Lower leg skin (tissue), 4 donors: ENCODE results near the gene ENPP5. TPM values are rescaled to one million over a fixed set of nuclear protein-coding genes. Genes with fewer than 3 reads are reported as not detected.
"Not testable (repeated sequence)": the region's sequence is repeated elsewhere in the genome, so short reads cannot be mapped to it uniquely, and the experiment has no call there.

Experiments used
- DNase-seq, 2 donors: peaks; one replicate each; pipeline ENCODE4 v3.0.0-alpha.2; 2019; ENCODE audit warnings: low spot score in 2 of 2
- H3K4me3 ChIP-seq: fragments of 200-600 bp; sonication (generic); 2 replicates; pipeline ENCODE4 v1.5.1; 2017; ENCODE audit warnings: mild to moderate bottlenecking, low read depth; ENCODE audit not compliant: poor library complexity, severe bottlenecking
- CTCF ChIP-seq, 3 donors: fragments of 450-650 bp; IDR thresholded peaks; one replicate each; pipeline ENCODE4 v1.5.1; 2016; ENCODE audit warnings: antibody characterized with exemption in 3 of 3, mild to moderate bottlenecking in 3 of 3, moderate library complexity in 2 of 3
- POLR2A ChIP-seq, 2 donors: fragments of 450-650 bp; IDR thresholded peaks; one replicate each; pipeline ENCODE4 v1.6.1; 2016 to 2017; ENCODE audit warnings: antibody characterized with exemption in 2 of 2, mild to moderate bottlenecking in 1 of 2, moderate library complexity in 1 of 2
- WGBS, 2 donors: methylation state at CpG; one replicate each; pipeline ENCODE4 v1.1.5; 2018; 5-methylcytosine and 5-hydroxymethylcytosine counted together
- intact Hi-C: fragments of 100-400 bp; cut with DNase I; formaldehyde crosslinking; loops from one replicate; pipeline ENCODE4 v1.15.0; 2023; ENCODE audit warnings: low total_unique reads
- total RNA-seq, 4 donors: library from RNA; depleted of rRNA; stranded (reverse); fragments of >200 nt; gene quantifications; one replicate each; pipeline ENCODE4 v1.1.0, GENCODE V29; 2016

ENPP5 gene
- total RNA-seq, 4 donors from 2014 or later: 0.34 to 4.9 (median 2.2) TPM

DNA sequence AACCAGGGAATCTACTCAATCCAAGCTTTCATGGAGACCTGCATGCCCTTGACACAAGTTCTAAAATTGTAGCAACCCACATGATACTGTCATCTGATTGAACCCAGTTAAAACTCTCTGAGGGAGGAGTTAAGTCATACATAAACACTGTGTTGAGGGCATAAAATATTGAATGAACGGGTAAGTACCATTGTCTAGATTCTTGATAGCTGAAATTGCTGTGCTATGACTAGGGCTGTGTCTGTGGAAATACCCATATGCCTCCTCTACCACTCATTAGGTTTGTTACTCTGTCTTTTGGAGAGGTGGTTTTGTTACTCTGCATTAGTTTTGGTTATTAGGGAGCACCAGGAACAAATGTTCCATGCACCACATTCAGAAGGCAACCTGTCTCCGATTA is 33.4 kb downstream of the ENPP5 start:
- intact Hi-C loops: no loop called here
- TF ChIP-seq POLR2A (IDR thresholded peaks at IDR 0.05): no peak
- DNase-seq: no peak
- WGBS, 2 donors: 84 to 92% methylated on average over 2 of the region's 2 CpGs
- H3K4me3 ChIP-seq: no peak overlapping the region

DNA sequence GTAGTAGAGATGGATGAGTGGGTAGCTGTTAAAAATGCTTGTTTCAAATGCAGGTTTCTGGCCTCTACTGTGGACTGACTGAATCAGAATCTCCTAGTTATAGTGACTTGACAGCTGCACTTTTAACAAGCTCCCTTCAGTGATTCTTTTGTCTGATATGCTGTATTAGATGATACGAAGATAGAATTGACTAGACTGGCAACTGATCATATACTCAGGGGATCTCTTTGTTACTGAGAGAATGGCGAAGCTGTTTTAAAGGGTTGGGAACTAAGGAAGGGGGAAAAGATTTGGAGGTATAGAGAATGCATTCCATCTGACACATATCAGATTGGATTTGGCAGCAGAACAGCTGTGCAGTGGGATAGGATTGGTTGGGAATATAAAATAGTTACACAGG is 33.9 kb downstream of the ENPP5 start:
- intact Hi-C loops: no loop called here
- 59 to 70% methylated on average over 2 of the region's 2 CpGs for WGBS, 2 donors
- no peak overlapping the region for H3K4me3 ChIP-seq
- no peak for DNase-seq
- TF ChIP-seq CTCF (IDR thresholded peaks at IDR 0.05): no peak
- TF ChIP-seq POLR2A (IDR thresholded peaks at IDR 0.05): no peak

DNA sequence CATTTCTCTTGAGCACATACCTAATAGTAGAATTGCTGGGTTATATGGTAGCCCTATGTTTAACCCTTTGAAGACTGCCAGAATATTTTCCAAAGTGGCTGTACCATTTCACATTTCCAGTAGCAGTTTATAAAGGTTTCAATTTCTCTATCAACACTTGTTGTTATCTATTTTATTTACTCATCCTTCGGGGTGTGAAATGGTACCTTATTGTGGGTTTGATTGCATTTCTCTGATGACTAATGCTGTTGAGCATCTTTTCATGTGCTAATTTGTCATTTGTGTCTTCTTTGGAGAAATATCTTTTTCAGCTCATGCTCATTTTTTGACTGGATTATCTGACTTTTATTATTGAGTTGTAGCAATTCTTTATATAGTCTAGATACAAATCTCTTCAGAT is 35.6 kb downstream of the ENPP5 start:
- TF ChIP-seq POLR2A (IDR thresholded peaks at IDR 0.05): no peak
- no peak for TF ChIP-seq CTCF (IDR thresholded peaks at IDR 0.05)
- WGBS, 2 donors: 91 to 97% methylated on average over 1 of the region's 1 CpG
- intact Hi-C loops: no loop called here
- H3K4me3 ChIP-seq: no peak overlapping the region
- no peak for DNase-seq

DNA sequence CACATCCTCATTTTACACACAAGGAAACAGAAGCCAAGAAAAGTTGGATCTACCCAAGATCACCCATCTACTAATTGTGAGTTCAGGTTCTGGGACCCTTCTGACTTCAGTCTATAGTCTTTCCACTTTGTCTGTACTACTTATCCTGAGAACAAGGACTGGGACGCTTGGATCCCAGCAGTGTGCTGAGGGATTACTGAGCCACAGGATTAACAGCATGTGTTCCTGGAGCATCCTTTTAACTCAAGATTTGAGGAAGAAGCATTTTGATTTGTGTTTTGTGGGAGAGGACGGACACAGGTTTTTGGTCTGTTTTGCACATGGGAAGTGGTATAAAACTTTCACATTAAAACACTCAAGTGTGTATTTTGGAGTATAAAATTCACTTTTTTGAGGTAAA is 36.6 kb downstream of the ENPP5 start:
- 77 to 86% methylated on average over 2 of the region's 2 CpGs for WGBS, 2 donors
- intact Hi-C loops: no loop called here
- TF ChIP-seq CTCF (IDR thresholded peaks at IDR 0.05) (no peak), POLR2A (IDR thresholded peaks at IDR 0.05) (no peak)
- no peak overlapping the region for H3K4me3 ChIP-seq
- DNase-seq: no peak

DNA sequence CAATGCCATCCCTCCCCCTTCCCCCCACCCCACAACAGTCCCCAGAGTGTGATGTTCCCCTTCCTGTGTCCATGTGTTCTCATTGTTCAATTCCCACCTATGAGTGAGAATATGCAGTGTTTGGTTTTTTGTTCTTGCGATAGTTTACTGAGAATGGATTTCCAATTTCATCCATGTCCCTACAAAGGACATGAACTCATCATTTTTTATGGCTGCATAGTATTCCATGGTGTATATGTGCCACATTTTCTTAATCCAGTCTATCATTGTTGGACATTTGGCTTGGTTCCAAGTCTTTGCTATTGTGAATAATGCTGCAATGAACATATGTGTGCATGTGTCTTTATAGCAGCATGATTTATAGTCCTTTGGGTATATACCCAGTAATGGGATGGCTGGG is 39.5 kb downstream of the ENPP5 start:
- DNase-seq, intact Hi-C loops, H3K4me3 ChIP-seq: not testable (repeated sequence)
- 92 to 100% methylated on average over 1 of the region's 1 CpG for WGBS, 2 donors

- no peak for TF ChIP-seq CTCF (IDR thresholded peaks at IDR 0.05)
- TF ChIP-seq POLR2A (IDR thresholded peaks at IDR 0.05): no peak
- peak in 1 of 2 donors; percentile 32 for DNase-seq
Observed at GRCh38 chr6:46130666-46131065, 40.1 kb downstream of the ENPP5 start.

GRCh38 chr6:46129629-46130511 is 40.9 kb downstream of the ENPP5 start, which contains the start of gene ENPP4:
Gene ENPP4, plus strand, starts transcription at chr6:46129989. Its CDS starts 9,595 bp downstream, at chr6:46139584.
- TF ChIP-seq POLR2A (IDR thresholded peaks at IDR 0.05) (peak in 1 of 2 donors; percentile 20), CTCF (IDR thresholded peaks at IDR 0.05) (no peak)
- peak; percentile 77 to 95 for DNase-seq
- peak within 1 kb of the TSS; percentile 55 for H3K4me3 ChIP-seq
- intact Hi-C loops: no loop called here
- WGBS, 2 donors: 1 to 3% methylated on average over 36 to 61 of the region's 61 CpGs

More at GRCh38 chr6:46130666-46131065, 40.1 kb downstream of the ENPP5 start:
- intact Hi-C loops: no loop called here
- no peak overlapping the region for H3K4me3 ChIP-seq
- 56 to 60% methylated on average over 4 of the region's 4 CpGs for WGBS, 2 donors
